Bone marrow (tissue), 2 donors: ENCODE measurements around the gene TNRC18.
A peak's percentile ranks its signal among the peaks of the same experiment; 100 is the strongest.
"Not testable (repeated sequence)": the region's sequence is repeated elsewhere in the genome, so short reads cannot be mapped to it uniquely, and the experiment has no call there.

Source experiments
- DNase-seq, 2 donors: peaks; one replicate each; lab custom pipeline; 2025; lab: John Stamatoyannopoulos, UW

The TNRC18 gene

GRCh38 chr7:5379546-5379945 lies 44.1 kb downstream of the TNRC18 start:
- no peak for DNase-seq

- DNase-seq = no peak
These were observed 45.8 kb downstream of the TNRC18 start for GRCh38 chr7:5377816-5378215.

GRCh38 chr7:5377279-5377678 lies 46.4 kb downstream of the TNRC18 start:
- no peak for DNase-seq

GRCh38 chr7:5375925-5376324 lies 47.7 kb downstream of the TNRC18 start:
- no peak for DNase-seq

- DNase-seq = no peak
These were observed 49.2 kb downstream of the TNRC18 start for GRCh38 chr7:5374464-5374863.

- no peak for DNase-seq
These were observed 50.3 kb downstream of the TNRC18 start for GRCh38 chr7:5373300-5373699.

GRCh38 chr7:5370454-5371353 lies 52.9 kb downstream of the TNRC18 start:
- no peak for DNase-seq

GRCh38 chr7:5367661-5368060 lies 56.0 kb downstream of the TNRC18 start:
- DNase-seq = no peak

GRCh38 chr7:5365976-5366625 lies 57.5 kb downstream of the TNRC18 start:
- DNase-seq = peak; percentile 6 to 82

GRCh38 chr7:5363729-5364128 lies 59.9 kb downstream of the TNRC18 start:
- no peak for DNase-seq

- DNase-seq = no peak
These were observed 61.2 kb downstream of the TNRC18 start for GRCh38 chr7:5362466-5362865.

GRCh38 chr7:5361446-5362127 lies 62.0 kb downstream of the TNRC18 start:
- no peak for DNase-seq

- DNase-seq = no peak
These were observed 62.7 kb downstream of the TNRC18 start for GRCh38 chr7:5360971-5361370.

GRCh38 chr7:5360451-5360850 lies 63.2 kb downstream of the TNRC18 start:
- no peak for DNase-seq

- not testable (repeated sequence) for DNase-seq
These were observed 63.6 kb downstream of the TNRC18 start for GRCh38 chr7:5360021-5360420.

- no peak for DNase-seq
These were observed 64.3 kb downstream of the TNRC18 start for GRCh38 chr7:5359344-5359743.

- DNase-seq = no peak
These were observed 65.7 kb downstream of the TNRC18 start for GRCh38 chr7:5357951-5358350.

- no peak for DNase-seq
These were observed 66.9 kb downstream of the TNRC18 start for GRCh38 chr7:5356751-5357119.

GRCh38 chr7:5354460-5355232 lies 69.0 kb downstream of the TNRC18 start:
- no peak for DNase-seq

GRCh38 chr7:5352440-5353010 lies 71.1 kb downstream of the TNRC18 start:
- DNase-seq = no peak

GRCh38 chr7:5351507-5352265 lies 71.9 kb downstream of the TNRC18 start:
- no peak for DNase-seq
